Measurements from ENCODE around the gene OSBPL10. TPM values are rescaled to one million over a fixed set of nuclear protein-coding genes. Genes with fewer than 3 reads are reported as not detected.

Gene OSBPL10
- polyA plus RNA-seq, 1 experiment, result 11.2 TPM

GRCh38 chr3:31848163-31848818, 132.8 kb downstream of the OSBPL10 start:
- Histone ChIP-seq H3K4me3 (ENCODE audit: low read depth, low read length) (no peak overlapping the region), H3K36me3 (ENCODE audit: control insufficient read depth, insufficient read depth, low read length) (no peaks in the 10 kb centered on the region), H3K27me3 (ENCODE audit: control insufficient read depth, insufficient read depth, low read length) (no peaks in the 10 kb centered on the region)
- ChIA-PET CTCF (interaction anchor here (0.7 kb wide), 1 partner anchor 14 kb away, joined by 3 read pairs; no protein-coding TSS in a partner anchor), POLR2A (no interaction called here)
- DNase-seq (ENCODE audit: low read depth), result no peak
- TF ChIP-seq CTCF (IDR thresholded peaks at IDR 0.05; ENCODE audit: insufficient read depth, low read depth, low read length), result no peak

GRCh38 chr3:31847760-31848159, 133.3 kb downstream of the OSBPL10 start:
- CTCF ChIA-PET, result interaction anchor here (0.7 kb wide), 1 partner anchor 15 kb away, joined by 3 read pairs; no protein-coding TSS in a partner anchor

GRCh38 chr3:31841515-31841914, 139.5 kb downstream of the OSBPL10 start:
- Histone ChIP-seq H3K4me3 (ENCODE audit: low read depth, low read length) (no peak overlapping the region), H3K36me3 (ENCODE audit: control insufficient read depth, insufficient read depth, low read length) (no peaks in the 10 kb centered on the region), H3K27me3 (ENCODE audit: control insufficient read depth, insufficient read depth, low read length) (no peaks in the 10 kb centered on the region)
- ChIA-PET POLR2A (no interaction called here), CTCF (interaction anchor here (1.0 to 1.1 kb wide), 2 partner anchors 9 to 25 kb away, joined by 3 to 5 read pairs; no protein-coding TSS in a partner anchor)
- TF ChIP-seq CTCF (IDR thresholded peaks at IDR 0.05; ENCODE audit: insufficient read depth, low read depth, low read length), result no peak
- DNase-seq (ENCODE audit: low read depth), result no peak

More at GRCh38 chr3:31847760-31848159, 133.3 kb downstream of the OSBPL10 start:
- no peak for TF ChIP-seq CTCF (IDR thresholded peaks at IDR 0.05; ENCODE audit: insufficient read depth, low read depth, low read length)
- no peak for DNase-seq (ENCODE audit: low read depth)
- Histone ChIP-seq H3K4me3 (ENCODE audit: low read depth, low read length) (no peak overlapping the region), H3K36me3 (ENCODE audit: control insufficient read depth, insufficient read depth, low read length) (no peaks in the 10 kb centered on the region), H3K27me3 (ENCODE audit: control insufficient read depth, insufficient read depth, low read length) (no peaks in the 10 kb centered on the region)
- POLR2A ChIA-PET, result no interaction called here

- no peak for DNase-seq (ENCODE audit: low read depth)
- TF ChIP-seq CTCF (IDR thresholded peaks at IDR 0.05; ENCODE audit: insufficient read depth, low read depth, low read length), result no peak
- Histone ChIP-seq H3K27me3 (ENCODE audit: control insufficient read depth, insufficient read depth, low read length) (no peaks in the 10 kb centered on the region), H3K4me3 (ENCODE audit: low read depth, low read length) (no peak overlapping the region), H3K36me3 (ENCODE audit: control insufficient read depth, insufficient read depth, low read length) (no peaks in the 10 kb centered on the region)
- POLR2A ChIA-PET, result no interaction called here
- CTCF ChIA-PET, result interaction anchor here (1.0 kb wide), 1 partner anchor 180 kb away, joined by 3 read pairs; no protein-coding TSS in a partner anchor
These were observed 140.8 kb downstream of the OSBPL10 start for GRCh38 chr3:31840252-31840651.

GRCh38 chr3:31839144-31839917, 141.7 kb downstream of the OSBPL10 start:
- no peaks in the 10 kb centered on the region for H3K27me3 ChIP-seq (ENCODE audit: control insufficient read depth, insufficient read depth, low read length)
- no peak for TF ChIP-seq CTCF (IDR thresholded peaks at IDR 0.05; ENCODE audit: insufficient read depth, low read depth, low read length)
- ChIA-PET CTCF (interaction anchor here (1.0 kb wide), 1 partner anchor 181 kb away, joined by 3 read pairs; no protein-coding TSS in a partner anchor), POLR2A (interaction anchor here (0.7 kb wide), 1 partner anchor 311 kb away, joined by 16 read pairs; no protein-coding TSS in a partner anchor)
- H3K4me3 ChIP-seq (ENCODE audit: low read depth, low read length), result no peak overlapping the region
- no peak for DNase-seq (ENCODE audit: low read depth)
- no peaks in the 10 kb centered on the region for H3K36me3 ChIP-seq (ENCODE audit: control insufficient read depth, insufficient read depth, low read length)
